ENCODE results near the gene NAGS.
"Not testable (repeated sequence)": the region's sequence is repeated elsewhere in the genome, so short reads cannot be mapped to it uniquely, and the experiment has no call there.

Gene NAGS

DNA sequence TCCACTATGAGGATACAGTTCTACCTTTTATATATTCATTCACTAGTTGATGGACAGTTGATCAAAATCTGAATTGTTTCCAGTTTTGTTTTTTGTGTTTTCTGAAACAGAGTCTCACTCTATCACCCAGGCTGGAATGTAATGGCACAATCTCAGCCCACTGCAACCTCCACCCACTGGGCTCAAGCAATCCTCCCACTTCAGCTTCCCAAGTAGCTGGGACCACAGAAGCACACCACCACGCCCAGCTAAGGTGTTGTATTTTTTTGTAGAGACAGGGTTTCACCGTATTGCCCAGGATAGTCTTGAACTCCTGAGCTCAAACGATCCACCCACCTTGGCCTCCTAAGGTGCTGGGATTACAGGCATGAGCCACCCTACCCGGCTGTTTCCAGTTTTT lies 41.1 kb downstream of the NAGS start:
- Histone ChIP-seq H3K9me3 (ENCODE audit: control insufficient read depth, insufficient read depth, low read depth, low read length) (no peaks in the 10 kb centered on the region), H3K27ac (ENCODE audit: low read depth, low read length) (no peak overlapping the region), H3K36me3 (ENCODE audit: control insufficient read depth, insufficient read depth, low read length) (peaks cover 58% of the 10 kb centered on the region), H3K27me3 (ENCODE audit: control insufficient read depth, insufficient read depth, low read length) (no peaks in the 10 kb centered on the region), H3K9ac (ENCODE audit: low read length) (no peak overlapping the region), H3K4me1 (ENCODE audit: control insufficient read depth, insufficient read depth, low read length) (peaks cover 7% of the 10 kb centered on the region; the same call in 1 of the 2 replicates), H3K4me3 (ENCODE audit: low read depth, low read length) (no peak overlapping the region)

DNA sequence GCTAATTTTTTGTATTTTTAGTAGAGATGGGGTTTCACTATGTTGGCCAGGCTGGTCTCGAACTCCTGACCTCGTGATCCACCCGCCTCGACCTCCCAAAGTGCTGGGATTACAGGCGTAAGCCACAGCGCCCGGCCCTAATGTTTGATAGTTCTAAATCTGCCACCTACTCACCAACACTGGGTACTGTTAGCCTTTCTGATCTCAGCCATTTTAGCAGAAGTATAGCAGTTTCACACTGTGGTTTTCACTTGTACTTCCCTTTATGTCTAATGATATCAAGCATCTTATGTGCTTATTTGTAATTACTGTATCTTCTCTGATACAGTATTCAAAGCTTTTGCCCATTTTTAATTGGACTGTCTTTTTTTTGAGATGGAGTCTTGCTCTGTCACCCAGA lies 42.5 kb downstream of the NAGS start:
- H3K27me3 ChIP-seq (ENCODE audit: control insufficient read depth, insufficient read depth, low read length); H3K9ac ChIP-seq (ENCODE audit: low read length); H3K4me1 ChIP-seq (ENCODE audit: control insufficient read depth, insufficient read depth, low read length); H3K27ac ChIP-seq (ENCODE audit: low read depth, low read length); H3K4me3 ChIP-seq (ENCODE audit: low read depth, low read length); H3K9me3 ChIP-seq (ENCODE audit: control insufficient read depth, insufficient read depth, low read depth, low read length): not testable (repeated sequence)
- H3K36me3 ChIP-seq (ENCODE audit: control insufficient read depth, insufficient read depth, low read length): peaks cover 70% of the 10 kb centered on the region

- no peak overlapping the region for H3K4me3 ChIP-seq (ENCODE audit: low read depth, low read length)
- H3K9me3 ChIP-seq (ENCODE audit: control insufficient read depth, insufficient read depth, low read depth, low read length): no peaks in the 10 kb centered on the region
- peaks cover 79% of the 10 kb centered on the region for H3K36me3 ChIP-seq (ENCODE audit: control insufficient read depth, insufficient read depth, low read length)
- H3K4me1 ChIP-seq (ENCODE audit: control insufficient read depth, insufficient read depth, low read length): no peaks in the 10 kb centered on the region
- no peak overlapping the region for H3K27ac ChIP-seq (ENCODE audit: low read depth, low read length)
- no peaks in the 10 kb centered on the region for H3K27me3 ChIP-seq (ENCODE audit: control insufficient read depth, insufficient read depth, low read length)
- H3K9ac ChIP-seq (ENCODE audit: low read length): no peak overlapping the region
These were observed 45.1 kb downstream of the NAGS start for GRCh38 chr17:44049294-44050060.

- H3K4me3 ChIP-seq (ENCODE audit: low read depth, low read length): no peak overlapping the region
- H3K36me3 ChIP-seq (ENCODE audit: control insufficient read depth, insufficient read depth, low read length): peaks cover 76% of the 10 kb centered on the region
- no peak overlapping the region for H3K27ac ChIP-seq (ENCODE audit: low read depth, low read length)
- H3K27me3 ChIP-seq (ENCODE audit: control insufficient read depth, insufficient read depth, low read length): no peaks in the 10 kb centered on the region
- H3K9ac ChIP-seq (ENCODE audit: low read length): no peak overlapping the region
- no peaks in the 10 kb centered on the region for H3K9me3 ChIP-seq (ENCODE audit: control insufficient read depth, insufficient read depth, low read depth, low read length)
- H3K4me1 ChIP-seq (ENCODE audit: control insufficient read depth, insufficient read depth, low read length): no peaks in the 10 kb centered on the region
These were observed 48.9 kb downstream of the NAGS start for GRCh38 chr17:44053125-44053872.

All from HUES6 (cell line).